K562 (cell line): ENCODE data around the gene PITPNC1. TPM values are rescaled to one million over a fixed set of nuclear protein-coding genes. Genes with fewer than 3 reads are reported as not detected.

ENCODE experiments used
- ATAC-seq: fragments of 200-7000 bp; cut with Tn5 transposase; 3 replicates; pipeline ENCODE4 v1.9.1; 2020; ENCODE audit warnings: moderate library complexity
- BruUV-seq: library from RNA; stranded (reverse); fragments of 400-500 nt; replicated peaks from 2 replicates; lab custom pipeline; 2021; lab: Mats Ljungman, UMichigan
- CTCF ChIA-PET: fragments of 300-600 bp; formaldehyde crosslinking; extraction: SDS; loops from one replicate; lab custom pipeline; 2021; ENCODE audit warnings: low intra/inter-chr PET ratio; lab: Yijun Ruan, JAX
- POLR2A ChIA-PET: fragments of 300-600, 350-650 bp; sonication (Branson Sonifier 250); formaldehyde crosslinking; extraction: SDS; loops from one replicate; lab custom pipeline; 2021; ENCODE audit warnings: antibody characterized with exemption, inconsistent platforms; lab: Yijun Ruan, JAX
- DNase-seq, 4 experiments: peaks; one replicate each; pipeline versions ENCODE4 v3.0.0 to v3.0.0-alpha.2; 2011 to 2018; ENCODE audit warnings: low spot score in 3 of 4, mixed read lengths in 3 of 4; ENCODE audit errors: extremely low read depth in 1 of 4
- FAIRE-seq: peaks from 2 replicates; lab custom pipeline; 2011; peaks lifted over from hg19 to GRCh38; lab: Jason Lieb, UNC
- H2AFZ ChIP-seq: 2 replicates; pipeline ENCODE4 v1.6.0; 2011; ENCODE audit warnings: low read depth, low read length, control low read depth, inconsistent platforms
- H3K27ac ChIP-seq: fragments of 200-600 bp; 3 replicates; pipeline ENCODE4 v1.8.0; 2011; ENCODE audit warnings: low read depth, mild to moderate bottlenecking, control low read depth, inconsistent platforms, low read length, moderate library complexity, mixed read lengths; ENCODE audit errors: extremely low read depth
- H3K27me3 ChIP-seq, 2 experiments: fragments of 300-600 bp in 1 of 2; 2 replicates in 1 of 2; 3 replicates in 1 of 2; pipeline versions ENCODE4 v1.6.0 to v1.8.0; 2011; ENCODE audit warnings: inconsistent platforms in 2 of 2, low read length in 2 of 2, mild to moderate bottlenecking in 1 of 2, mixed read lengths in 1 of 2, moderate library complexity in 1 of 2; ENCODE audit not compliant: control insufficient read depth in 2 of 2, insufficient read depth in 2 of 2
- H3K36me3 ChIP-seq: fragments of 300-600 bp; 3 replicates; pipeline ENCODE4 v1.8.0; 2011; ENCODE audit warnings: mild to moderate bottlenecking, low read length, inconsistent platforms; ENCODE audit not compliant: control insufficient read depth, insufficient read depth
- H3K4me1 ChIP-seq, 2 experiments: fragments of 200-600 bp in 1 of 2; replicated peaks in 1 of 2; 2 replicates in 1 of 2; 3 replicates in 1 of 2; pipeline versions ENCODE4 v1.5.1 to v1.8.0; 2011; ENCODE audit warnings: inconsistent platforms in 2 of 2, low read length in 2 of 2, mild to moderate bottlenecking in 1 of 2, mixed read lengths in 1 of 2, moderate library complexity in 1 of 2; ENCODE audit not compliant: control insufficient read depth in 2 of 2, insufficient read depth in 2 of 2
- H3K4me2 ChIP-seq: 2 replicates; pipeline ENCODE4 v1.6.1; 2011; ENCODE audit warnings: low read length, control low read depth, inconsistent platforms, mixed read lengths; ENCODE audit not compliant: insufficient read depth
- H3K4me3 ChIP-seq: fragments of 200-600 bp; sonication (generic), shearing (Covaris generic); 2 replicates; pipeline ENCODE4 v1.5.1; 2016; ENCODE audit warnings: control low read depth, inconsistent platforms
- H3K79me2 ChIP-seq: fragments of 200-600 bp; 3 replicates; pipeline ENCODE4 v1.8.0; 2011; ENCODE audit warnings: low read length, inconsistent platforms; ENCODE audit not compliant: control insufficient read depth, insufficient read depth
- H3K9ac ChIP-seq, 2 experiments: 2 replicates each; pipeline versions ENCODE4 v1.6.0 to v1.6.1; 2011; ENCODE audit warnings: low read depth in 2 of 2, low read length in 2 of 2, control low read depth in 1 of 2, inconsistent platforms in 1 of 2, mild to moderate bottlenecking in 1 of 2, mixed read lengths in 1 of 2; ENCODE audit not compliant: insufficient read depth in 1 of 2
- H3K9me1 ChIP-seq: one replicate; pipeline ENCODE4 v1.6.0; 2011; ENCODE audit warnings: inconsistent platforms, mild to moderate bottlenecking, low read length, moderate library complexity; ENCODE audit not compliant: control insufficient read depth, insufficient read depth
- H3K9me3 ChIP-seq: replicated peaks from 2 replicates; pipeline ENCODE4 v1.5.1; 2011; ENCODE audit warnings: low read depth, low read length, inconsistent platforms; ENCODE audit not compliant: control insufficient read depth, insufficient read depth
- H4K20me1 ChIP-seq: replicated peaks from 2 replicates; pipeline ENCODE4 v1.6.1; 2011; ENCODE audit warnings: low read length, inconsistent platforms, mixed read lengths; ENCODE audit not compliant: control insufficient read depth, insufficient read depth
- ESRRB ChIP-seq: fragments of 250-450 bp; sonication (Bioruptor Pico); IDR thresholded peaks from 2 replicates; pipeline ENCODE4 v1.5.0; 2020; ENCODE audit warnings: mild to moderate bottlenecking, moderate library complexity, borderline replicate concordance
- JUN ChIP-seq, 2 experiments: sonication (generic) in 1 of 2; formaldehyde crosslinking in 1 of 2; IDR thresholded peaks; 2 replicates each; pipeline versions ENCODE4 v1.6.1 to v1.8.0; 2012 to 2022; ENCODE audit warnings: borderline replicate concordance in 2 of 2, mild to moderate bottlenecking in 2 of 2, improper control_type of control experiment in 1 of 2, low read depth in 1 of 2, low read length in 1 of 2, missing genetic modification reagents in 1 of 2
- LARP7 ChIP-seq: fragments of 450-650 bp; IDR thresholded peaks from 2 replicates; pipeline ENCODE4 v1.6.1; 2016
- MTA3 ChIP-seq: fragments of 450-650 bp; formaldehyde crosslinking; IDR thresholded peaks from 2 replicates; pipeline ENCODE4 v1.6.1; 2017; ENCODE audit warnings: mild to moderate bottlenecking, borderline replicate concordance
- NFIC ChIP-seq: fragments of 450-650 bp; IDR thresholded peaks from 2 replicates; pipeline ENCODE4 v1.6.1; 2017; ENCODE audit warnings: mild to moderate bottlenecking, inconsistent platforms
- PCBP2 ChIP-seq: fragments of 200-400 bp; formaldehyde crosslinking; IDR thresholded peaks from 2 replicates; pipeline ENCODE4 v1.6.1; 2018; ENCODE audit warnings: low read length, low read depth, mild to moderate bottlenecking, moderate library complexity; ENCODE audit not compliant: poor library complexity, severe bottlenecking
- TCFL5 ChIP-seq: fragments of 250-450 bp; sonication (Bioruptor Pico); conservative IDR thresholded peaks from 2 replicates; pipeline ENCODE4 v1.6.1; 2021; ENCODE audit warnings: mild to moderate bottlenecking, moderate library complexity, matching md5 sums
- ZNF121 ChIP-seq: sonication (generic); formaldehyde crosslinking; conservative IDR thresholded peaks from 2 replicates; pipeline ENCODE4 v1.8.0; 2022; ENCODE audit warnings: missing genetic modification reagents
- WGBS: fragments of 100-300 bp; shearing (Covaris generic); methylation state at CpG from one replicate; pipeline ENCODE4 v1.1.6; 2016; ENCODE audit warnings: low coverage, mixed read lengths; ENCODE audit not compliant: insufficient coverage; ENCODE audit errors: missing lambda C conversion rate; 5-methylcytosine and 5-hydroxymethylcytosine counted together
- in situ Hi-C: fragments of 300-500 bp; cut with MboI; formaldehyde crosslinking; loops from 4 replicates; pipeline ENCODE4 v1.15.0; 2018; ENCODE audit warnings: inconsistent platforms, mixed read lengths
- intact Hi-C: fragments of 100-400 bp; cut with micrococcal nuclease; formaldehyde crosslinking; loops from 2 replicates; pipeline ENCODE4 v1.14.2; 2022
- polyA plus RNA-seq, 8 experiments: library from polyadenylated mRNA; depleted of rRNA in 4 of 8; stranded (reverse) in 5 of 8; unstranded in 3 of 8; fragments of >200 nt; fragmentation: Nextera tagmentation in 2 of 8; fragmentation: Illumina TruSeq in 1 of 8; extraction: Ambion mirVana in 2 of 8; extraction: Trizol in 1 of 8; gene quantifications; 2 replicates each; pipeline versions ENCODE4 v1.2.1 to v1.2.3, GENCODE V29; 2011 to 2014; ENCODE audit warnings: inconsistent platforms in 1 of 8, missing spikeins in 1 of 8
- total RNA-seq, 7 experiments: library from RNA; depleted of rRNA in 6 of 7; stranded (reverse); fragments of >200 nt in 6 of 7; fragmentation: Illumina TruSeq in 2 of 7; extraction: Trizol in 2 of 7; gene quantifications; 2 replicates each; pipeline versions ENCODE4 v1.2.1 to v1.2.3, GENCODE V29; 2011 to 2021; ENCODE audit warnings: low replicate concordance in 1 of 7
- TF ChIP-seq, protein P1 (sequence below): fragments of 450-650 bp; IDR thresholded peaks from 2 replicates; pipeline ENCODE4 v1.6.1; 2016; ENCODE audit warnings: antibody characterized with exemption
- TF ChIP-seq, protein P2 (sequence below): fragments of 450-650 bp; IDR thresholded peaks from 2 replicates; pipeline ENCODE4 v1.6.1; 2016; ENCODE audit warnings: borderline replicate concordance
- TF ChIP-seq, protein P3 (sequence below), 2 experiments: fragments of 450-650 bp; conservative IDR thresholded peaks; 2 replicates each; pipeline ENCODE4 v1.6.1; 2017; ENCODE audit warnings: mild to moderate bottlenecking in 2 of 2, moderate library complexity in 2 of 2
- TF ChIP-seq, protein P4 (sequence below): fragments of 450-650 bp; IDR thresholded peaks from one replicate; pipeline ENCODE4 v1.6.1; 2018; ENCODE audit warnings: mild to moderate bottlenecking, moderate library complexity; ENCODE audit not compliant: partially characterized antibody
- TF ChIP-seq, protein P5 (sequence below): fragments of 450-650 bp; IDR thresholded peaks from 2 replicates; pipeline ENCODE4 v1.6.1; 2017; ENCODE audit warnings: antibody characterized with exemption

The PITPNC1 gene
- total and polyA plus RNA-seq, 9 of the 15 experiments (the other 6 are each of a cell fraction or from before 2014, with no cell fraction given) = 0.11 to 1.1 (median 0.65) TPM

DNA sequence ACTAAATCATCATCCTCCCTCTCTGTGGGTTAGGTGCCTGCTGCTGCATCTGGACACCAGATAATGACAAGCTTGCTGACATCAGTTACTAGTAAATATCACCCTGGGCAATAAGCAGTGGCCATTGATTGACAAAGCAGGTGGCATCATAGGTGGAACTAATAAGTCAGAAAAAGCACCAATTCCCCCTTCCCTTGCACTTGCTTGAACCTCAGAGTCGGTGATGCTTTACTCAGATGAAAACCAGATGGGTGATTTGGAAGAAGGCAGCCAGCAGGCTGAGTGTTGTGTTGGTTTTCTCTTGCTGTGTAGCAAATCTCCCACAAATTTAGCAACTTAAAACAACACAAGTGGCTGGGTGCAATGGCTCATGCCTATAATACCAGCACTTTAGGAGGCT lies 193.7 kb downstream of the PITPNC1 start:
- Histone ChIP-seq H3K4me2 (no peak overlapping the region), H3K27me3 (peaks cover 26 to 53% of the 10 kb centered on the region in 2 experiments; a peak in 4 of 5 replicates), H2AFZ (no peak overlapping the region), H3K79me2 (no peaks in the 10 kb centered on the region), H3K4me3 (no peak overlapping the region), H3K27ac (no peak overlapping the region), H3K9me3 (no peaks in the 10 kb centered on the region), H3K36me3 (no peaks in the 10 kb centered on the region), H3K9ac (no peak overlapping the region), H3K4me1 (no peaks in the 10 kb centered on the region), H3K9me1 (no peaks in the 10 kb centered on the region), H4K20me1 (no peaks in the 10 kb centered on the region; the same call in 1 of the 2 replicates)
- DNase-seq = no peak
- ATAC-seq = no peak
- FAIRE-seq = no peak
- intact Hi-C loops = no loop called here
- BruUV-seq = no TSS peak
- ChIA-PET POLR2A (interaction anchor here (0.6 to 0.8 kb wide), 2 partner anchors 932 to 1810 kb away, joined by 3 to 4 read pairs; no protein-coding TSS in a partner anchor), CTCF (no interaction called here)
- in situ Hi-C loops = no loop called here
- 0% methylated on average over 1 of the region's 1 CpG for WGBS
- TF ChIP-seq TCFL5 (CRISPR knock-in tag) (no peak), NFIC (no peak), PCBP2 (no peak), JUN (IDR thresholded peaks at IDR 0.05; ENCODE audit: borderline replicate concordance, low read depth, low read length) (no peak), JUN (CRISPR knock-in tag; IDR thresholded peaks at IDR 0.05; ENCODE audit: borderline replicate concordance) (no peak), ESRRB (CRISPR knock-in tag) (no peak), ZNF121 (CRISPR knock-in tag) (no peak), MTA3 (no peak), LARP7 (no peak)
- TF ChIP-seq, protein P1, sequence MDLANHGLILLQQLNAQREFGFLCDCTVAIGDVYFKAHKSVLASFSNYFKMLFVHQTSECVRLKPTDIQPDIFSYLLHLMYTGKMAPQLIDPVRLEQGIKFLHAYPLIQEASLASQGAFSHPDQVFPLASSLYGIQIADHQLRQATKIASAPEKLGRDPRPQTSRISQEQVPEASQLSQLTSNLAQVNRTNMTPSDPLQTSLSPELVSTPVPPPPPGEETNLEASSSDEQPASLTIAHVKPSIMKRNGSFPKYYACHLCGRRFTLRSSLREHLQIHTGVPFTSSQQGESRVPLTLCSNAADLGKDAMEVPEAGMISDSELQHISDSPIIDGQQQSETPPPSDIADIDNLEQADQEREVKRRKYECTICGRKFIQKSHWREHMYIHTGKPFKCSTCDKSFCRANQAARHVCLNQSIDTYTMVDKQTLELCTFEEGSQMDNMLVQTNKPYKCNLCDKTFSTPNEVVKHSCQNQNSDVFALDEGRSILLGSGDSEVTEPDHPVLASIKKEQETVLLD = no peak
- TF ChIP-seq, protein P2, sequence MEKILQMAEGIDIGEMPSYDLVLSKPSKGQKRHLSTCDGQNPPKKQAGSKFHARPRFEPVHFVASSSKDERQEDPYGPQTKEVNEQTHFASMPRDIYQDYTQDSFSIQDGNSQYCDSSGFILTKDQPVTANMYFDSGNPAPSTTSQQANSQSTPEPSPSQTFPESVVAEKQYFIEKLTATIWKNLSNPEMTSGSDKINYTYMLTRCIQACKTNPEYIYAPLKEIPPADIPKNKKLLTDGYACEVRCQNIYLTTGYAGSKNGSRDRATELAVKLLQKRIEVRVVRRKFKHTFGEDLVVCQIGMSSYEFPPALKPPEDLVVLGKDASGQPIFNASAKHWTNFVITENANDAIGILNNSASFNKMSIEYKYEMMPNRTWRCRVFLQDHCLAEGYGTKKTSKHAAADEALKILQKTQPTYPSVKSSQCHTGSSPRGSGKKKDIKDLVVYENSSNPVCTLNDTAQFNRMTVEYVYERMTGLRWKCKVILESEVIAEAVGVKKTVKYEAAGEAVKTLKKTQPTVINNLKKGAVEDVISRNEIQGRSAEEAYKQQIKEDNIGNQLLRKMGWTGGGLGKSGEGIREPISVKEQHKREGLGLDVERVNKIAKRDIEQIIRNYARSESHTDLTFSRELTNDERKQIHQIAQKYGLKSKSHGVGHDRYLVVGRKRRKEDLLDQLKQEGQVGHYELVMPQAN = no peak
- TF ChIP-seq, protein P3, sequence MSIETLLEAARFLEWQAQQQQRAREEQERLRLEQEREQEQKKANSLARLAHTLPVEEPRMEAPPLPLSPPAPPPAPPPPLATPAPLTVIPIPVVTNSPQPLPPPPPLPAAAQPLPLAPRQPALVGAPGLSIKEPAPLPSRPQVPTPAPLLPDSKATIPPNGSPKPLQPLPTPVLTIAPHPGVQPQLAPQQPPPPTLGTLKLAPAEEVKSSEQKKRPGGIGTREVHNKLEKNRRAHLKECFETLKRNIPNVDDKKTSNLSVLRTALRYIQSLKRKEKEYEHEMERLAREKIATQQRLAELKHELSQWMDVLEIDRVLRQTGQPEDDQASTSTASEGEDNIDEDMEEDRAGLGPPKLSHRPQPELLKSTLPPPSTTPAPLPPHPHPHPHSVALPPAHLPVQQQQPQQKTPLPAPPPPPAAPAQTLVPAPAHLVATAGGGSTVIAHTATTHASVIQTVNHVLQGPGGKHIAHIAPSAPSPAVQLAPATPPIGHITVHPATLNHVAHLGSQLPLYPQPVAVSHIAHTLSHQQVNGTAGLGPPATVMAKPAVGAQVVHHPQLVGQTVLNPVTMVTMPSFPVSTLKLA (conservative IDR thresholded peaks at IDR 0.05) = no peak
- TF ChIP-seq, protein P4, sequence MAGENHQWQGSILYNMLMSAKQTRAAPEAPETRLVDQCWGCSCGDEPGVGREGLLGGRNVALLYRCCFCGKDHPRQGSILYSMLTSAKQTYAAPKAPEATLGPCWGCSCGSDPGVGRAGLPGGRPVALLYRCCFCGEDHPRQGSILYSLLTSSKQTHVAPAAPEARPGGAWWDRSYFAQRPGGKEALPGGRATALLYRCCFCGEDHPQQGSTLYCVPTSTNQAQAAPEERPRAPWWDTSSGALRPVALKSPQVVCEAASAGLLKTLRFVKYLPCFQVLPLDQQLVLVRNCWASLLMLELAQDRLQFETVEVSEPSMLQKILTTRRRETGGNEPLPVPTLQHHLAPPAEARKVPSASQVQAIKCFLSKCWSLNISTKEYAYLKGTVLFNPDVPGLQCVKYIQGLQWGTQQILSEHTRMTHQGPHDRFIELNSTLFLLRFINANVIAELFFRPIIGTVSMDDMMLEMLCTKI = no peak
- TF ChIP-seq, protein P5, sequence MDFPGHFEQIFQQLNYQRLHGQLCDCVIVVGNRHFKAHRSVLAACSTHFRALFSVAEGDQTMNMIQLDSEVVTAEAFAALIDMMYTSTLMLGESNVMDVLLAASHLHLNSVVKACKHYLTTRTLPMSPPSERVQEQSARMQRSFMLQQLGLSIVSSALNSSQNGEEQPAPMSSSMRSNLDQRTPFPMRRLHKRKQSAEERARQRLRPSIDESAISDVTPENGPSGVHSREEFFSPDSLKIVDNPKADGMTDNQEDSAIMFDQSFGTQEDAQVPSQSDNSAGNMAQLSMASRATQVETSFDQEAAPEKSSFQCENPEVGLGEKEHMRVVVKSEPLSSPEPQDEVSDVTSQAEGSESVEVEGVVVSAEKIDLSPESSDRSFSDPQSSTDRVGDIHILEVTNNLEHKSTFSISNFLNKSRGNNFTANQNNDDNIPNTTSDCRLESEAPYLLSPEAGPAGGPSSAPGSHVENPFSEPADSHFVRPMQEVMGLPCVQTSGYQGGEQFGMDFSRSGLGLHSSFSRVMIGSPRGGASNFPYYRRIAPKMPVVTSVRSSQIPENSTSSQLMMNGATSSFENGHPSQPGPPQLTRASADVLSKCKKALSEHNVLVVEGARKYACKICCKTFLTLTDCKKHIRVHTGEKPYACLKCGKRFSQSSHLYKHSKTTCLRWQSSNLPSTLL = no peak
